Pancreas (tissue), 10 donors: ENCODE measurements around the gene ZNF586. TPM values are rescaled to one million over a fixed set of nuclear protein-coding genes. Genes with fewer than 3 reads are reported as not detected.
A peak's percentile ranks its signal among the peaks of the same experiment; 100 is the strongest.
"Not testable (repeated sequence)": the region's sequence is repeated elsewhere in the genome, so short reads cannot be mapped to it uniquely, and the experiment has no call there.

Source experiments
- ATAC-seq, 4 donors: fragments of 200-7000 bp; cut with Tn5 transposase; one replicate each; pipeline versions ENCODE4 v1.8.0 to v1.9.1; 2020; ENCODE audit warnings: mild to moderate bottlenecking in 4 of 4, moderate library complexity in 4 of 4
- DNase-seq, 6 donors: peaks; one replicate each; pipeline ENCODE4 v3.0.0-alpha.2; 2020
- FAIRE-seq: peaks from 2 replicates; lab custom pipeline; 2012; peaks lifted over from hg19 to GRCh38; lab: Jason Lieb, UNC
- H3K27ac ChIP-seq, 4 donors: fragments of 200-600 bp; sonication (generic); 1 replicate in 3 of 4; 2 replicates in 1 of 4; pipeline versions ENCODE4 v1.5.0 to v1.8.0; 2020
- H3K27me3 ChIP-seq, 4 donors: fragments of 200-600 bp; one replicate each; pipeline ENCODE4 v1.8.0; 2021
- H3K36me3 ChIP-seq, 3 donors: fragments of 200-600 bp; sonication (generic) in 1 of 3; one replicate each; pipeline versions ENCODE4 v1.5.0 to v1.8.0; 2020 to 2021
- H3K4me1 ChIP-seq, 3 donors: fragments of 200-600 bp; one replicate each; pipeline ENCODE4 v1.8.0; 2021
- H3K4me3 ChIP-seq, 4 donors: fragments of 200-600 bp; sonication (generic) in 2 of 4; one replicate each; pipeline versions ENCODE4 v1.5.0 to v1.8.0; 2020 to 2021
- H3K9me3 ChIP-seq, 4 donors: fragments of 200-600 bp; one replicate each; pipeline ENCODE4 v1.8.0; 2021
- CTCF ChIP-seq, 4 donors: fragments of 200-600 bp; sonication (generic) in 3 of 4; IDR thresholded peaks; one replicate each; pipeline versions ENCODE4 v1.5.0 to v1.8.0; 2021; ENCODE audit warnings: antibody characterized with exemption in 4 of 4
- WGBS, 2 donors: extraction: QIAGEN DNeasy Blood & Tissue Kit; methylation state at CpG; one replicate each; pipeline ENCODE4 v1.1.7; 2013; 5-methylcytosine and 5-hydroxymethylcytosine counted together
- intact Hi-C, 3 donors: fragments of 100-400 bp; cut with DNase I; formaldehyde crosslinking; loops; one replicate each; pipeline versions ENCODE4 v1.11.1 to v1.14.2; 2022
- polyA plus RNA-seq, 2 donors: library from polyadenylated mRNA; stranded (reverse); fragments of 200-250 nt; gene quantifications; one replicate each; pipeline ENCODE4 v1.2.3, GENCODE V29; 2013
- total RNA-seq, 6 donors: library from RNA; stranded (reverse); fragmentation: NEBNext Ultra II Directional in 4 of 6; extraction: Animal tissue kit (Norgen Biotek cat#: 25700) in 4 of 6; gene quantifications; one replicate each; pipeline versions ENCODE4 v1.2.1 to v1.2.4, GENCODE V29; 2021 to 2023
- donor health status: healthy with polysubstance abuse.
- donor health status: DM: no; HTN: no; CAD: no; lungs with moderate emphysema.
- donor health status: DM: no; HTN: no; CAD: no.
- donor health status: control.
- donor health status: control.
- donor health status: Bipolar disorder and iron deficiency.
- donor health status: DM: yes; HTN: yes; CAD: no.
- donor health status: DM: no; HTN: no; CAD: no.
- donor health status: DM: no; HTN: no; CAD: no.
- donor health status: DM: yes; HTN: yes; CAD: no.

The ZNF586 gene
- total and polyA plus RNA-seq, 8 donors = 3.0 to 12.9 (median 4.6) TPM

- Histone ChIP-seq H3K4me3 (no peak overlapping the region), H3K9me3 (no peaks in the 10 kb centered on the region), H3K27me3 (no peaks in the 10 kb centered on the region), H3K36me3 (no peaks in the 10 kb centered on the region), H3K27ac (no peak overlapping the region), H3K4me1 (peaks cover 7 to 19% (median 10%) of the 10 kb centered on the region in 3 donors)
- no peak for TF ChIP-seq CTCF (IDR thresholded peaks at IDR 0.05)
- no peak for ATAC-seq
- intact Hi-C loops = no loop called here
- no peak for FAIRE-seq
- no peak for DNase-seq
- WGBS, 2 donors = 93 to 94% methylated on average over 14 of the region's 14 CpGs
Observed at GRCh38 chr19:57817976-57818375, 48.5 kb downstream of the ZNF586 start.

- TF ChIP-seq CTCF (IDR thresholded peaks at IDR 0.05) = no peak
- Histone ChIP-seq H3K9me3 (no peaks in the 10 kb centered on the region), H3K4me3 (no peak overlapping the region), H3K36me3 (no peaks in the 10 kb centered on the region), H3K27me3 (no peaks in the 10 kb centered on the region), H3K27ac (no peak overlapping the region), H3K4me1 (peaks cover 7 to 23% (median 10%) of the 10 kb centered on the region in 3 donors)
- WGBS, 2 donors = 83 to 87% methylated on average over 7 of the region's 7 CpGs
- intact Hi-C loops = no loop called here
- no peak for DNase-seq
- no peak for FAIRE-seq
- ATAC-seq = no peak
Observed at GRCh38 chr19:57818378-57818777, 48.9 kb downstream of the ZNF586 start.

- WGBS, 2 donors = 0 to 1% methylated on average over 42 to 44 of the region's 44 CpGs
- Histone ChIP-seq H3K27ac (peak overlapping the region; percentile 75 to 93 (median 87)), H3K4me1 (peaks cover 7 to 25% (median 10%) of the 10 kb centered on the region in 3 donors), H3K36me3 (no peaks in the 10 kb centered on the region), H3K4me3 (peak overlapping the region; percentile 73 to 92 (median 90)), H3K27me3 (no peaks in the 10 kb centered on the region), H3K9me3 (no peaks in the 10 kb centered on the region)
- no peak for FAIRE-seq
- peak; percentile 77 to 93 (median 88) for DNase-seq
- intact Hi-C loops = no loop called here
- ATAC-seq = peak; percentile 84 to 92 (median 87)
- no peak for TF ChIP-seq CTCF (IDR thresholded peaks at IDR 0.05)
Observed at GRCh38 chr19:57819475-57820148, 50.1 kb downstream of the ZNF586 start.

GRCh38 chr19:57820599-57820998, 51.1 kb downstream of the ZNF586 start:
- H3K4me3 ChIP-seq = peak overlapping the region; percentile 73 to 92 (median 90)
- ATAC-seq (no peak), FAIRE-seq (no peak), DNase-seq (no peak)
- H3K27ac ChIP-seq = no peak overlapping the region
- no peak for TF ChIP-seq CTCF (IDR thresholded peaks at IDR 0.05)
- intact Hi-C loops = no loop called here
- peaks cover 6 to 25% (median 7%) of the 10 kb centered on the region in 3 donors for H3K4me1 ChIP-seq
- H3K27me3 ChIP-seq = no peaks in the 10 kb centered on the region
- no peaks in the 10 kb centered on the region for H3K9me3 ChIP-seq
- 29 to 30% methylated on average over 6 of the region's 6 CpGs for WGBS, 2 donors
- H3K36me3 ChIP-seq = no peaks in the 10 kb centered on the region

- WGBS, 2 donors = 27 to 36% methylated on average over 2 of the region's 3 CpGs
- intact Hi-C loops, FAIRE-seq, H3K9me3 ChIP-seq, ATAC-seq, H3K27ac ChIP-seq, DNase-seq, H3K27me3 ChIP-seq, H3K36me3 ChIP-seq: not testable (repeated sequence)
- Histone ChIP-seq H3K4me3 (peak overlapping the region in 3 of 4 donors; percentile 89 to 92 (median 92)), H3K4me1 (peaks cover 6 to 25% (median 7%) of the 10 kb centered on the region in 3 donors)
Observed at GRCh38 chr19:57821095-57821494, 51.6 kb downstream of the ZNF586 start.

- not testable (repeated sequence) for ATAC-seq
Observed at GRCh38 chr19:57821501-57821900, 52.0 kb downstream of the ZNF586 start.

GRCh38 chr19:57823155-57823554, 53.7 kb downstream of the ZNF586 start:
- WGBS, 2 donors = 47 to 53% methylated on average over 2 of the region's 2 CpGs
- H3K27ac ChIP-seq = peak overlapping the region in 1 of 4 donors; percentile 12
- DNase-seq, H3K27me3 ChIP-seq, H3K9me3 ChIP-seq, H3K4me3 ChIP-seq, H3K36me3 ChIP-seq, intact Hi-C loops, FAIRE-seq, ATAC-seq: not testable (repeated sequence)
- peaks cover 6 to 25% (median 7%) of the 10 kb centered on the region in 3 donors for H3K4me1 ChIP-seq

More at GRCh38 chr19:57821501-57821900, 52.0 kb downstream of the ZNF586 start:
- H3K27me3 ChIP-seq, H3K36me3 ChIP-seq, DNase-seq, H3K9me3 ChIP-seq, H3K27ac ChIP-seq, H3K4me3 ChIP-seq, FAIRE-seq, intact Hi-C loops: not testable (repeated sequence)
- peaks cover 6 to 25% (median 7%) of the 10 kb centered on the region in 3 donors for H3K4me1 ChIP-seq
- 85 to 87% methylated on average over 3 of the region's 3 CpGs for WGBS, 2 donors

- H3K36me3 ChIP-seq, DNase-seq, intact Hi-C loops, H3K27me3 ChIP-seq, H3K9me3 ChIP-seq, FAIRE-seq, H3K4me3 ChIP-seq, ATAC-seq: not testable (repeated sequence)
- peak overlapping the region in 2 of 4 donors; percentile 7 to 9 for H3K27ac ChIP-seq
- peaks cover 6 to 25% (median 7%) of the 10 kb centered on the region in 3 donors for H3K4me1 ChIP-seq
- 46 to 48% methylated on average over 4 of the region's 4 CpGs for WGBS, 2 donors
Observed at GRCh38 chr19:57823608-57824007, 54.1 kb downstream of the ZNF586 start.
